ENCODE results near the gene TMEM132D.

DNA sequence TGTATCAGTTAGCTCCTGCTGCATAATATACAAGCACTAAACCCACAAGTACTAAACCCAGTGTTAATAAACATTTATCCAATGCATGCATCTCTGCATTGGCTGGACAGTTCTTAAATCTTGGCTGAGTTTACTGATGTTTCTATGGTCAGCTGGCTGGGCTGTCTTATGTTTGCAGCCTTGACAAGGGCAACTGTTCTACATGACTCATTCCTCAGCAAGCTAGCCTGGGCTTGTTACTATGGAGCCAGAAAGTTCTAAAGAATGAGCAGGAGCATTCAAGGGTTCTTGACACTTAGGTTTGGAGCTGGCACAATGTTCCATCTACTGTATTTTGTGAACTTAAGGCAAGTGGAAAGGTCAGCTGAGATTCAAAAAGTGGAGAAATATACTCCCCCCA lies 851.5 kb downstream of the TMEM132D start:
- TF ChIP-seq, protein P1, sequence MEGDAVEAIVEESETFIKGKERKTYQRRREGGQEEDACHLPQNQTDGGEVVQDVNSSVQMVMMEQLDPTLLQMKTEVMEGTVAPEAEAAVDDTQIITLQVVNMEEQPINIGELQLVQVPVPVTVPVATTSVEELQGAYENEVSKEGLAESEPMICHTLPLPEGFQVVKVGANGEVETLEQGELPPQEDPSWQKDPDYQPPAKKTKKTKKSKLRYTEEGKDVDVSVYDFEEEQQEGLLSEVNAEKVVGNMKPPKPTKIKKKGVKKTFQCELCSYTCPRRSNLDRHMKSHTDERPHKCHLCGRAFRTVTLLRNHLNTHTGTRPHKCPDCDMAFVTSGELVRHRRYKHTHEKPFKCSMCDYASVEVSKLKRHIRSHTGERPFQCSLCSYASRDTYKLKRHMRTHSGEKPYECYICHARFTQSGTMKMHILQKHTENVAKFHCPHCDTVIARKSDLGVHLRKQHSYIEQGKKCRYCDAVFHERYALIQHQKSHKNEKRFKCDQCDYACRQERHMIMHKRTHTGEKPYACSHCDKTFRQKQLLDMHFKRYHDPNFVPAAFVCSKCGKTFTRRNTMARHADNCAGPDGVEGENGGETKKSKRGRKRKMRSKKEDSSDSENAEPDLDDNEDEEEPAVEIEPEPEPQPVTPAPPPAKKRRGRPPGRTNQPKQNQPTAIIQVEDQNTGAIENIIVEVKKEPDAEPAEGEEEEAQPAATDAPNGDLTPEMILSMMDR (conservative IDR thresholded peaks at IDR 0.05; ENCODE audit: low read depth, low read length) = no peak
- TF ChIP-seq EZH2 (IDR thresholded peaks at IDR 0.05; ENCODE audit: borderline replicate concordance, low read depth, low read length, poor library complexity, severe bottlenecking) = no peak
